HEK293 (cell line): ENCODE measurements around the gene DGCR2.

Source experiments
- CTCF ChIA-PET: fragments of 350-600 bp; formaldehyde crosslinking; extraction: SDS; loops from one replicate; lab custom pipeline; 2021; ENCODE audit warnings: antibody characterized with exemption; lab: Yijun Ruan, JAX
- POLR2A ChIA-PET: fragments of 300-600 bp; formaldehyde crosslinking; extraction: SDS; loops from one replicate; lab custom pipeline; 2020; ENCODE audit warnings: antibody characterized with exemption, inconsistent platforms; lab: Yijun Ruan, JAX
- H3K27ac ChIP-seq: fragments of 200-500 bp; sonication (Bioruptor generic); 2 replicates; pipeline ENCODE4 v1.5.1; 2014; ENCODE audit warnings: low read depth, low read length, control low read depth, inconsistent platforms; ENCODE audit errors: extremely low read depth
- H3K36me3 ChIP-seq, 2 experiments: fragments of 200-500 bp in 1 of 2; sonication (Bioruptor generic) in 1 of 2; 1 replicate in 1 of 2; 2 replicates in 1 of 2; pipeline ENCODE4 v1.5.1; 2014 to 2017; ENCODE audit warnings: inconsistent platforms in 2 of 2, low read length in 2 of 2; ENCODE audit not compliant: control insufficient read depth in 2 of 2, insufficient read depth in 1 of 2
- H3K4me1 ChIP-seq: fragments of 200-500 bp; sonication (Bioruptor generic); 2 replicates; pipeline ENCODE4 v1.5.1; 2014; ENCODE audit warnings: mild to moderate bottlenecking, low read length, inconsistent platforms; ENCODE audit not compliant: control insufficient read depth, insufficient read depth
- H3K4me3 ChIP-seq: 2 replicates; pipeline ENCODE4 v1.5.1; 2011; ENCODE audit warnings: low read depth, mild to moderate bottlenecking, control low read depth, low read length, moderate library complexity
- H3K9me3 ChIP-seq: fragments of 200-500 bp; sonication (Bioruptor generic); 2 replicates; pipeline ENCODE4 v1.5.1; 2014; ENCODE audit warnings: low read depth, low read length, inconsistent platforms; ENCODE audit not compliant: control insufficient read depth, insufficient read depth
- HOXC10 ChIP-seq: sonication (generic); formaldehyde crosslinking; IDR thresholded peaks from 2 replicates; pipeline ENCODE4 v1.8.1; 2023; ENCODE audit warnings: mild to moderate bottlenecking, missing genetic modification reagents
- MYNN ChIP-seq: fragments of 450-650 bp; formaldehyde crosslinking; IDR thresholded peaks from 2 replicates; pipeline ENCODE4 v1.5.1; 2016; ENCODE audit warnings: missing biosample characterization, missing genetic modification characterization, borderline replicate concordance
- MZF1 ChIP-seq: fragments of 450-650 bp; formaldehyde crosslinking; IDR thresholded peaks from 2 replicates; pipeline ENCODE4 v1.5.1; 2017; ENCODE audit warnings: missing biosample characterization, missing genetic modification characterization, borderline replicate concordance
- PRDM6 ChIP-seq: fragments of 450-650 bp; formaldehyde crosslinking; IDR thresholded peaks from 2 replicates; pipeline ENCODE4 v1.5.1; 2017; ENCODE audit warnings: missing biosample characterization, missing genetic modification characterization
- SCRT2 ChIP-seq: fragments of 450-650 bp; formaldehyde crosslinking; IDR thresholded peaks from 2 replicates; pipeline ENCODE4 v1.5.1; 2016; ENCODE audit warnings: missing biosample characterization, missing genetic modification characterization
- TRIM28 ChIP-seq: IDR thresholded peaks from 2 replicates; pipeline ENCODE4 v1.6.1; 2011; ENCODE audit warnings: low read length, control low read depth, borderline replicate concordance
- ZBTB20 ChIP-seq: fragments of 450-650 bp; formaldehyde crosslinking; IDR thresholded peaks from 2 replicates; pipeline ENCODE4 v1.5.1; 2016; ENCODE audit warnings: missing biosample characterization, missing genetic modification characterization
- ZFP37 ChIP-seq: fragments of 450-650 bp; formaldehyde crosslinking; IDR thresholded peaks from 2 replicates; pipeline ENCODE4 v1.5.1; 2016; ENCODE audit warnings: missing biosample characterization, missing genetic modification characterization
- ZFP41 ChIP-seq: fragments of 450-650 bp; formaldehyde crosslinking; IDR thresholded peaks from 2 replicates; pipeline ENCODE4 v1.5.1; 2016; ENCODE audit warnings: missing biosample characterization, missing genetic modification characterization, borderline replicate concordance
- ZNF114 ChIP-seq: fragments of 450-650 bp; formaldehyde crosslinking; IDR thresholded peaks from 2 replicates; pipeline ENCODE4 v1.5.0; 2017; ENCODE audit warnings: missing biosample characterization, missing genetic modification characterization
- ZNF140 ChIP-seq: fragments of 450-650 bp; formaldehyde crosslinking; IDR thresholded peaks from 2 replicates; pipeline ENCODE4 v1.5.1; 2016; ENCODE audit warnings: missing biosample characterization, missing genetic modification characterization
- ZNF146 ChIP-seq: fragments of 450-650 bp; formaldehyde crosslinking; IDR thresholded peaks from 2 replicates; pipeline ENCODE4 v1.5.1; 2016; ENCODE audit warnings: missing biosample characterization, missing genetic modification characterization
- ZNF19 ChIP-seq: fragments of 450-650 bp; formaldehyde crosslinking; IDR thresholded peaks from 2 replicates; pipeline ENCODE4; 2016; ENCODE audit warnings: missing biosample characterization, missing genetic modification characterization, low read depth
- ZNF2 ChIP-seq: fragments of 450-650 bp; formaldehyde crosslinking; IDR thresholded peaks from 2 replicates; pipeline ENCODE4 v1.5.1; 2016; ENCODE audit warnings: missing biosample characterization, missing genetic modification characterization
- ZNF266 ChIP-seq: fragments of 450-650 bp; formaldehyde crosslinking; IDR thresholded peaks from 2 replicates; pipeline ENCODE4 v1.5.1; 2016; ENCODE audit warnings: missing biosample characterization, missing genetic modification characterization, low read depth
- ZNF341 ChIP-seq: fragments of 450-650 bp; formaldehyde crosslinking; IDR thresholded peaks from 2 replicates; pipeline ENCODE4; 2016; ENCODE audit warnings: low read depth, missing biosample characterization, missing genetic modification characterization
- ZNF48 ChIP-seq: fragments of 450-650 bp; formaldehyde crosslinking; IDR thresholded peaks from 2 replicates; pipeline ENCODE4 v1.5.1; 2016; ENCODE audit warnings: missing biosample characterization, missing genetic modification characterization
- ZNF600 ChIP-seq: fragments of 450-650 bp; formaldehyde crosslinking; IDR thresholded peaks from 2 replicates; pipeline ENCODE4 v1.5.1; 2016; ENCODE audit warnings: missing biosample characterization, missing genetic modification characterization
- ZNF629 ChIP-seq: fragments of 450-650 bp; formaldehyde crosslinking; IDR thresholded peaks from 2 replicates; pipeline ENCODE4 v1.5.1; 2017; ENCODE audit warnings: missing biosample characterization, missing genetic modification characterization
- ZNF670 ChIP-seq: fragments of 450-650 bp; formaldehyde crosslinking; IDR thresholded peaks from 2 replicates; pipeline ENCODE4 v1.5.1; 2016; ENCODE audit warnings: missing biosample characterization, missing genetic modification characterization, low read depth
- ZNF768 ChIP-seq: fragments of 450-650 bp; formaldehyde crosslinking; IDR thresholded peaks from 2 replicates; pipeline ENCODE4 v1.5.1; 2018; ENCODE audit warnings: missing biosample characterization, mild to moderate bottlenecking, missing genetic modification characterization
- ZNF777 ChIP-seq: fragments of 450-650 bp; formaldehyde crosslinking; IDR thresholded peaks from 2 replicates; pipeline ENCODE4 v1.5.1; 2017; ENCODE audit warnings: missing biosample characterization, missing genetic modification characterization, borderline replicate concordance
- ZSCAN23 ChIP-seq: fragments of 450-650 bp; formaldehyde crosslinking; IDR thresholded peaks from 2 replicates; pipeline ENCODE4 v1.5.1; 2016; ENCODE audit warnings: missing biosample characterization, missing genetic modification characterization
- ZXDB ChIP-seq: fragments of 450-650 bp; formaldehyde crosslinking; IDR thresholded peaks from 2 replicates; pipeline ENCODE4 v1.5.1; 2016; ENCODE audit warnings: missing biosample characterization, missing genetic modification characterization

DGCR2 gene

GRCh38 chr22:19037282-19038163 is 84.7 kb downstream of the DGCR2 start:
- H3K27ac ChIP-seq, result no peak overlapping the region
- ChIA-PET CTCF (interaction anchor here (0.6 to 0.9 kb wide), 4 partner anchors 13 to 180 kb away, joined by 3 to 6 read pairs (median 3); no protein-coding TSS in a partner anchor), POLR2A (interaction anchor here (0.5 kb wide), 1 partner anchor 72 kb away, joined by 4 read pairs; no protein-coding TSS in a partner anchor)
- no peaks in the 10 kb centered on the region for H3K9me3 ChIP-seq
- H3K36me3 ChIP-seq, result peaks cover 0 to 49% of the 10 kb centered on the region in 2 experiments; a peak in 1 of 3 replicates
- H3K4me3 ChIP-seq, result no peak overlapping the region
- no peaks in the 10 kb centered on the region for H3K4me1 ChIP-seq
- TF ChIP-seq ZNF2 (tag by site-specific recombination), result 0 out of 2 replicates have a peak, but pooled peaks have one; percentile 9
- no peak for TF ChIP-seq ZNF266
- no peak for TF ChIP-seq ZNF114 (tag by site-specific recombination)
- TF ChIP-seq TRIM28, result 0 out of 2 replicates have a peak, but pooled peaks have one; percentile 6
- TF ChIP-seq ZNF777 (tag by site-specific recombination), result no peak
- no peak for TF ChIP-seq ZNF341 (tag by site-specific recombination)
- TF ChIP-seq SCRT2 (tag by site-specific recombination), result no peak
- no peak for TF ChIP-seq ZFP37 (tag by site-specific recombination)
- no peak for TF ChIP-seq MZF1 (tag by site-specific recombination)
- no peak for TF ChIP-seq ZNF670 (tag by site-specific recombination)
- no peak for TF ChIP-seq ZNF600 (tag by site-specific recombination)
- no peak for TF ChIP-seq PRDM6 (tag by site-specific recombination)
- no peak for TF ChIP-seq ZNF629 (tag by site-specific recombination)
- no peak for TF ChIP-seq MYNN (tag by site-specific recombination)

- ChIA-PET CTCF (interaction anchor here (0.8 to 1.4 kb wide), 5 partner anchors 10 to 127 kb away, joined by 3 to 6 read pairs (median 4); no protein-coding TSS in a partner anchor), POLR2A (no interaction called here)
- no peak for TF ChIP-seq ZXDB (tag by site-specific recombination)
- TF ChIP-seq ZNF140, result no peak
- TF ChIP-seq ZNF768 (tag by site-specific recombination), result no peak
- no peak for TF ChIP-seq ZFP41 (tag by site-specific recombination)
- no peak for TF ChIP-seq ZNF48 (tag by site-specific recombination)
- no peak for TF ChIP-seq ZSCAN23 (tag by site-specific recombination)
- TF ChIP-seq ZNF146 (tag by site-specific recombination), result no peak
- no peak for TF ChIP-seq ZNF19 (tag by site-specific recombination)
- TF ChIP-seq ZBTB20 (tag by site-specific recombination), result no peak
- peak; percentile 13; the same call in 1 of the 2 replicates for TF ChIP-seq TRIM28
- no peak for TF ChIP-seq HOXC10 (CRISPR knock-in tag)
- TF ChIP-seq ZNF2 (tag by site-specific recombination), result peak; percentile 67; the same call in 1 of the 2 replicates
- TF ChIP-seq, all 188 proteins: peak for 2
- Histone ChIP-seq H3K4me3 (no peak overlapping the region), H3K9me3 (no peaks in the 10 kb centered on the region), H3K27ac (no peak overlapping the region), H3K4me1 (no peaks in the 10 kb centered on the region), H3K36me3 (peaks cover 0 to 41% of the 10 kb centered on the region in 2 experiments; a peak in 1 of 3 replicates)
Observed at GRCh38 chr22:19036523-19037273, 85.5 kb downstream of the DGCR2 start.
